ENCODE results near the gene PLXNB1.

Gene PLXNB1

GRCh38 chr3:48356419-48356818 is 73.5 kb downstream of the PLXNB1 start:
- DNase-seq, result no peak

GRCh38 chr3:48353987-48354386 is 75.9 kb downstream of the PLXNB1 start:
- DNase-seq, result no peak
